Colonic mucosa (tissue), 4 donors: ENCODE results near the gene RPS10. TPM values are rescaled to one million over a fixed set of nuclear protein-coding genes. Genes with fewer than 3 reads are reported as not detected.
"Not testable (repeated sequence)": the region's sequence is repeated elsewhere in the genome, so short reads cannot be mapped to it uniquely, and the experiment has no call there.

Source experiments
- DNase-seq: peaks from one replicate; pipeline ENCODE4 v3.0.0-alpha.2; 2020
- H3K27ac ChIP-seq: fragments of 200-600 bp; one replicate; pipeline ENCODE4 v1.8.0; 2021
- H3K27me3 ChIP-seq: fragments of 200-600 bp; one replicate; pipeline ENCODE4 v1.8.0; 2021
- H3K36me3 ChIP-seq: fragments of 200-600 bp; one replicate; pipeline ENCODE4 v1.8.0; 2021
- H3K4me1 ChIP-seq: fragments of 200-600 bp; one replicate; pipeline ENCODE4 v1.8.0; 2021; ENCODE audit warnings: mild to moderate bottlenecking
- H3K4me3 ChIP-seq: fragments of 200-600 bp; one replicate; pipeline ENCODE4 v1.8.0; 2021
- H3K9ac ChIP-seq, 2 donors: one replicate each; pipeline ENCODE4 v1.7.0; 2013; ENCODE audit warnings: control low read depth in 2 of 2, low read depth in 2 of 2, low read length in 2 of 2
- H3K9me3 ChIP-seq: fragments of 200-600 bp; one replicate; pipeline ENCODE4 v1.8.0; 2021
- intact Hi-C: fragments of 100-400 bp; cut with DNase I; formaldehyde crosslinking; loops from one replicate; pipeline ENCODE4 v1.14.1; 2022
- total RNA-seq, 2 donors: library from RNA; stranded (reverse); fragmentation: NEBNext Ultra II Directional in 1 of 2; extraction: Animal tissue kit (Norgen Biotek cat#: 25700) in 1 of 2; gene quantifications; one replicate each; pipeline ENCODE4 v1.2.1, GENCODE V29; 2021
- TF ChIP-seq, protein P1 (sequence below): fragments of 200-600 bp; IDR thresholded peaks from one replicate; pipeline ENCODE4 v1.8.0; 2022; ENCODE audit warnings: antibody characterized with exemption, mild to moderate bottlenecking
- donor health status: healthy.
- donor health status: DM: no; HTN: no; CAD: no.
- donor health status: DM: no; HTN: no; CAD: no.

RPS10 gene
- total RNA-seq, 2 donors from 2014 or later: 1,011 to 1,246 TPM

GRCh38 chr6:34418367-34418766, 7.5 kb downstream of the RPS10 start:
- Histone ChIP-seq H3K9me3 (no peaks in the 10 kb centered on the region), H3K27me3 (no peaks in the 10 kb centered on the region), H3K9ac (no peak overlapping the region), H3K4me1 (peaks cover 6% of the 10 kb centered on the region), H3K36me3 (peaks cover 13% of the 10 kb centered on the region), H3K27ac (no peak overlapping the region), H3K4me3 (no peak overlapping the region)
- TF ChIP-seq, protein P1, sequence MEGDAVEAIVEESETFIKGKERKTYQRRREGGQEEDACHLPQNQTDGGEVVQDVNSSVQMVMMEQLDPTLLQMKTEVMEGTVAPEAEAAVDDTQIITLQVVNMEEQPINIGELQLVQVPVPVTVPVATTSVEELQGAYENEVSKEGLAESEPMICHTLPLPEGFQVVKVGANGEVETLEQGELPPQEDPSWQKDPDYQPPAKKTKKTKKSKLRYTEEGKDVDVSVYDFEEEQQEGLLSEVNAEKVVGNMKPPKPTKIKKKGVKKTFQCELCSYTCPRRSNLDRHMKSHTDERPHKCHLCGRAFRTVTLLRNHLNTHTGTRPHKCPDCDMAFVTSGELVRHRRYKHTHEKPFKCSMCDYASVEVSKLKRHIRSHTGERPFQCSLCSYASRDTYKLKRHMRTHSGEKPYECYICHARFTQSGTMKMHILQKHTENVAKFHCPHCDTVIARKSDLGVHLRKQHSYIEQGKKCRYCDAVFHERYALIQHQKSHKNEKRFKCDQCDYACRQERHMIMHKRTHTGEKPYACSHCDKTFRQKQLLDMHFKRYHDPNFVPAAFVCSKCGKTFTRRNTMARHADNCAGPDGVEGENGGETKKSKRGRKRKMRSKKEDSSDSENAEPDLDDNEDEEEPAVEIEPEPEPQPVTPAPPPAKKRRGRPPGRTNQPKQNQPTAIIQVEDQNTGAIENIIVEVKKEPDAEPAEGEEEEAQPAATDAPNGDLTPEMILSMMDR: no peak
- intact Hi-C loops: loop anchor here (10.0 kb wide), 1 partner anchor 254 kb away; no protein-coding TSS in a partner anchor
- no peak for DNase-seq

DNA sequence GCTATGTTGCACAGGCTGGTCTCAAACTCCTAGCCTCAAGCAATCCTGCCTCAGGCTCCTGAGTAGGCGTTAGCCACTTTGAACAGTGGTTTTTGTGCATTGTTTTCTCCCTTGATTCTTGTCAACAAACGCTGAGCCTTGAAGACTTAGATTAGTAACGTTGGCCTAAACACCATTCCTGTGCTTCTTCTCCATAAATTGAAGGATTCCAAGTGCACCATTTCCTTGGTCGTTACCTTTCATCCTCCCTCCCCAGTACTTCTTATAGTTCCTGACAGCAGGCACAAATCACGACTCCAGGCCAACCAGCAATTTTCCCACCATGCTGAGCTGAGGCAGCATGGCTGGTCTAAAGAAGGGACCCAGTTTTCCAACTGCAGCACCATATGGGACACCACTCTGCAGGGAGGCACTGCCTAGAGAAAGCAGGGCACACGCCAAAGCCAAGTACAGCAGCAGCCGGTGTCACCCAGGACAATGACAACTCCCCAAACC, 8.9 kb downstream of the RPS10 start:
- intact Hi-C loops: loop anchor here (2.0 to 10.0 kb wide), 2 partner anchors 220 to 252 kb away; no protein-coding TSS in a partner anchor
- Histone ChIP-seq H3K36me3 (peaks cover 12% of the 10 kb centered on the region), H3K27me3 (no peaks in the 10 kb centered on the region), H3K4me3 (no peak overlapping the region), H3K9ac (no peak overlapping the region), H3K27ac (no peak overlapping the region), H3K4me1 (peaks cover 6% of the 10 kb centered on the region), H3K9me3 (no peaks in the 10 kb centered on the region)
- no peak for DNase-seq
- TF ChIP-seq, protein P1: no peak

DNA sequence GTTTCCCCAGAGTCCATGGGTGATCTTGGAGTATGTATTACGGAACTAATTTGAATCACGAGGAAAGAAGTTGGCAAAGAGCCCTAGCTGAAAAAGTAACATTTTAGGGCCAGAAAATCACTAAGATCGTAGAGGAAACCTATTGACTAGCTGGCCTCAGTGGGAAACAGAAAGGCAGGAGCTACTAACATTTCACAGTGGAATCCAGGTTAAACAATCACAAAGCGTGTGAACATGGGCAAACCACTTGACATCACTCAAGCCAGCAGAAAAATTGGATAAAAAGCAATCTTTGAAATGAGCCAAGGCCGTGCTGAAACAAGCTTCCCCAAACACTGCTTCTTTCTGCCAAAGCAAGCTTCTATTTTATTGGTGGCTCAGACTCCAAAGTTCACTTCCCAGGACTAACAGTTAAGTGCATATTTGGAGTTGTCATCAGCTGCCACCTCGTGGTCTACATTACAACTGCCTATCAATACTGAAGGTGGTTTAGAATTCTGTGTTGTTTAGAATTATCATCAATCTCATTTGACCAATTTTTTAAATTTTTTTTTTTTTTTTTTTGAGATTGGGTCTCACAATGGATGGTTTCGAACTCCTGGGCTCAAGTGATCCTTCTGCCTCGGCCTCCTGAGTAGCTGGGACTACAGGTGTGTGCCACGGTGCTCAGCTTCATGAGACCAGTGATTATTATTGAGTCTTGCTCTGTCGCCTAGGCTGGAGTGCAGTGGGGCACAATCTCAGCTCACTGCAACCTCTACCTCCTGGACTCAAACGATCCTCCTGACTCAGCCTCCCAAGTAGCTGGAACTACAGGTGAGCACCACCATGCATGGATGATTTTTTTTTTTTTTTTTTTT, 10.6 kb downstream of the RPS10 start:
- intact Hi-C loops: loop anchor here (2.0 to 10.0 kb wide), 2 partner anchors 166 to 250 kb away; partner anchors contain the start of gene SMIM29
- peaks cover 6% of the 10 kb centered on the region for H3K4me1 ChIP-seq
- H3K27me3 ChIP-seq: no peaks in the 10 kb centered on the region
- H3K36me3 ChIP-seq: peaks cover 6% of the 10 kb centered on the region
- H3K9ac ChIP-seq: no peak overlapping the region
- H3K27ac ChIP-seq: peak overlapping the region; percentile 69
- TF ChIP-seq, protein P1: peak; percentile 61
- no peaks in the 10 kb centered on the region for H3K9me3 ChIP-seq
- no peak overlapping the region for H3K4me3 ChIP-seq
- peak; percentile 80 for DNase-seq

GRCh38 chr6:34412643-34413214, 13.1 kb downstream of the RPS10 start:
- no peak for DNase-seq
- Histone ChIP-seq H3K9me3 (no peaks in the 10 kb centered on the region), H3K36me3 (no peaks in the 10 kb centered on the region), H3K27me3 (no peaks in the 10 kb centered on the region), H3K9ac (no peak overlapping the region), H3K4me1 (peaks cover 6% of the 10 kb centered on the region), H3K4me3 (no peak overlapping the region), H3K27ac (no peak overlapping the region)
- intact Hi-C loops: loop anchor here (10.0 kb wide), 1 partner anchor 248 kb away; no protein-coding TSS in a partner anchor
- TF ChIP-seq, protein P1: no peak

DNA sequence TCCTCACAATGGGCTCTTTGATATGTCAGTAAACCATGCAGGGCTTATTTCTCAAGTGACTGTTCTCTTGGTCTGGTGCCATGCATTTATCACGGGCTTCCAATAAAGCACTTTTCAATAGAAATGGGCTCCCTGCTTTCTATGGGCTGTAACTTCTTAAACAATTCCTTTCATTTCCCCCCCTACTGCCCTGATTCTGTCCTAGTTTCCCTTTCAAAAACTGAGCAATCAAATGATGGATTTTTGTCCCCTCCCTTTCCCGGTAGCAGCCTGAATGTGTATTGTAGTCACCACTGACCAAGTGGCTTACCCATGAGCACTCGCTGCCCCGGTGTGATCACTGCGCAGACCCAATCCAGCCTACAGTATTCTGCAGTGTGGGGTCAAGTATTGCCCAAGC, 13.9 kb downstream of the RPS10 start:
- Histone ChIP-seq H3K36me3 (no peaks in the 10 kb centered on the region), H3K9ac (no peak overlapping the region), H3K27ac (no peak overlapping the region), H3K9me3 (no peaks in the 10 kb centered on the region), H3K4me3 (no peak overlapping the region), H3K4me1 (peaks cover 6% of the 10 kb centered on the region), H3K27me3 (no peaks in the 10 kb centered on the region)
- intact Hi-C loops: loop anchor here (10.0 kb wide), 1 partner anchor 247 kb away; no protein-coding TSS in a partner anchor
- no peak for DNase-seq
- TF ChIP-seq, protein P1: no peak

GRCh38 chr6:34407915-34408314, 18.0 kb downstream of the RPS10 start:
- H3K4me3 ChIP-seq, intact Hi-C loops, DNase-seq, H3K27me3 ChIP-seq, H3K4me1 ChIP-seq, H3K36me3 ChIP-seq, H3K9me3 ChIP-seq, H3K27ac ChIP-seq, H3K9ac ChIP-seq: not testable (repeated sequence)
